H9 (cell line): Measurements from ENCODE around the gene NCOA4. TPM values are rescaled to one million over a fixed set of nuclear protein-coding genes. Genes with fewer than 3 reads are reported as not detected.

Experiments
- DNase-seq: peaks from one replicate; pipeline ENCODE4 v3.0.0-alpha.2; 2017
- H2AFZ ChIP-seq: one replicate; pipeline ENCODE4 v1.6.1; 2013; ENCODE audit warnings: mild to moderate bottlenecking, low read length, control low read depth, moderate library complexity
- H2AK5ac ChIP-seq: 2 replicates; pipeline ENCODE4 v1.6.1; 2013; ENCODE audit warnings: low read length, control low read depth, mixed read lengths; ENCODE audit not compliant: insufficient read length
- H2BK120ac ChIP-seq: one replicate; pipeline ENCODE4 v1.6.1; 2013; ENCODE audit warnings: low read depth, mild to moderate bottlenecking, low read length, control low read depth, inconsistent platforms; ENCODE audit not compliant: poor library complexity, severe bottlenecking
- H2BK12ac ChIP-seq: 2 replicates; pipeline ENCODE4 v1.6.1; 2013; ENCODE audit warnings: low read length, control low read depth, mixed read lengths, low read depth; ENCODE audit not compliant: insufficient read length
- H2BK15ac ChIP-seq: 2 replicates; pipeline ENCODE4 v1.6.1; 2013; ENCODE audit warnings: low read depth, low read length, control low read depth
- H2BK20ac ChIP-seq: one replicate; pipeline ENCODE4 v1.6.1; 2013; ENCODE audit warnings: low read depth, mild to moderate bottlenecking, low read length, control low read depth, inconsistent platforms; ENCODE audit not compliant: poor library complexity, severe bottlenecking
- H2BK5ac ChIP-seq: 2 replicates; pipeline ENCODE4 v1.6.1; 2013; ENCODE audit warnings: low read length, control low read depth, mixed read lengths; ENCODE audit not compliant: insufficient read length
- H3K14ac ChIP-seq: 2 replicates; pipeline ENCODE4 v1.6.1; 2013; ENCODE audit warnings: low read length, control low read depth; ENCODE audit not compliant: insufficient read depth
- H3K18ac ChIP-seq: 2 replicates; pipeline ENCODE4 v1.6.1; 2013; ENCODE audit warnings: low read depth, mild to moderate bottlenecking, mixed read lengths, low read length, control low read depth; ENCODE audit not compliant: insufficient read length
- H3K23ac ChIP-seq: 2 replicates; pipeline ENCODE4 v1.6.1; 2013; ENCODE audit warnings: low read length, control low read depth, mixed read lengths, low read depth; ENCODE audit not compliant: insufficient read length
- H3K23me2 ChIP-seq: 2 replicates; pipeline ENCODE4 v1.6.1; 2013; ENCODE audit warnings: low read depth, mild to moderate bottlenecking, mixed read lengths, low read length, control low read depth; ENCODE audit not compliant: insufficient read length, poor library complexity, severe bottlenecking
- H3K27ac ChIP-seq: 2 replicates; pipeline ENCODE4 v1.5.1; 2013; ENCODE audit warnings: low read length, control low read depth, mixed read lengths, low read depth; ENCODE audit not compliant: insufficient read length
- H3K27me3 ChIP-seq: 2 replicates; pipeline ENCODE4 v1.6.1; 2013; ENCODE audit warnings: low read length, control low read depth, inconsistent platforms; ENCODE audit not compliant: insufficient read depth
- H3K4ac ChIP-seq: 2 replicates; pipeline ENCODE4 v1.6.1; 2013; ENCODE audit warnings: low read depth, mild to moderate bottlenecking, control low read depth, inconsistent platforms, low read length, moderate library complexity
- H3K4me1 ChIP-seq: 2 replicates; pipeline ENCODE4 v1.6.1; 2013; ENCODE audit warnings: low read length, control low read depth, inconsistent platforms; ENCODE audit not compliant: insufficient read depth
- H3K4me2 ChIP-seq: 2 replicates; pipeline ENCODE4 v1.6.1; 2013; ENCODE audit warnings: low read length, control low read depth, mixed read lengths; ENCODE audit not compliant: insufficient read length, insufficient read depth
- H3K56ac ChIP-seq: 2 replicates; pipeline ENCODE4 v1.6.1; 2013; ENCODE audit warnings: low read depth, mild to moderate bottlenecking, mixed read lengths, low read length, control low read depth; ENCODE audit not compliant: insufficient read length
- H3K79me1 ChIP-seq: 2 replicates; pipeline ENCODE4 v1.6.1; 2013; ENCODE audit warnings: low read depth, mild to moderate bottlenecking, moderate library complexity, low read length, control low read depth, inconsistent platforms; ENCODE audit not compliant: insufficient read depth, poor library complexity, severe bottlenecking
- H3K79me2 ChIP-seq: 2 replicates; pipeline ENCODE4 v1.6.1; 2013; ENCODE audit warnings: low read length, control low read depth, inconsistent platforms; ENCODE audit not compliant: insufficient read depth
- H3K9ac ChIP-seq: 2 replicates; pipeline ENCODE4 v1.6.1; 2013; ENCODE audit warnings: low read length, control low read depth, mixed read lengths; ENCODE audit not compliant: insufficient read length; ENCODE audit errors: extremely low read depth
- H3K9me3 ChIP-seq: one replicate; pipeline ENCODE4 v1.6.1; 2013; ENCODE audit warnings: low read depth, low read length, inconsistent platforms; ENCODE audit not compliant: control insufficient read depth
- H3T11ph ChIP-seq: one replicate; pipeline ENCODE4 v1.6.1; 2013; ENCODE audit warnings: mild to moderate bottlenecking, low read length, control low read depth, inconsistent platforms
- H4K20me1 ChIP-seq: one replicate; pipeline ENCODE4 v1.6.1; 2013; ENCODE audit not compliant: control insufficient read depth, insufficient read length, insufficient read depth
- H4K5ac ChIP-seq: 2 replicates; pipeline ENCODE4 v1.6.1; 2013; ENCODE audit warnings: low read depth, mild to moderate bottlenecking, mixed read lengths, low read length, control low read depth; ENCODE audit not compliant: insufficient read length
- H4K8ac ChIP-seq: replicated peaks from 2 replicates; pipeline ENCODE4 v1.6.1; 2013; ENCODE audit warnings: low read length, control low read depth, mixed read lengths, low read depth; ENCODE audit not compliant: insufficient read length
- H4K91ac ChIP-seq: 2 replicates; pipeline ENCODE4 v1.6.1; 2013; ENCODE audit warnings: low read depth, mild to moderate bottlenecking, moderate library complexity, mixed read lengths, low read length, control low read depth; ENCODE audit not compliant: insufficient read length
- H3K27ac Mint-ChIP-seq, 3 experiments: 2 replicates in 2 of 3; 3 replicates in 1 of 3; pipeline ENCODE4 v1.8.0; 2020 to 2021; ENCODE audit warnings: mixed read lengths in 3 of 3, mild to moderate bottlenecking in 1 of 3, moderate library complexity in 1 of 3
- H3K27me3 Mint-ChIP-seq: 2 replicates; pipeline ENCODE4 v1.8.0; 2021; ENCODE audit warnings: low read depth, mild to moderate bottlenecking, moderate library complexity, mixed read lengths
- H3K36me3 Mint-ChIP-seq, 3 experiments: 2 replicates in 2 of 3; 3 replicates in 1 of 3; pipeline ENCODE4 v1.8.0; 2020 to 2021; ENCODE audit warnings: low read depth in 3 of 3, mixed read lengths in 3 of 3; ENCODE audit not compliant: insufficient read depth in 1 of 3
- H3K4me1 Mint-ChIP-seq, 2 experiments: 2 replicates each; pipeline ENCODE4 v1.8.0; 2020; ENCODE audit warnings: mixed read lengths in 2 of 2
- H3K4me3 Mint-ChIP-seq, 2 experiments: 2 replicates in 1 of 2; 3 replicates in 1 of 2; pipeline ENCODE4 v1.8.0; 2020 to 2021; ENCODE audit warnings: mild to moderate bottlenecking in 2 of 2, mixed read lengths in 2 of 2, moderate library complexity in 1 of 2
- H3K9me3 Mint-ChIP-seq, 2 experiments: 2 replicates in 1 of 2; 3 replicates in 1 of 2; pipeline ENCODE4 v1.8.0; 2020; ENCODE audit warnings: mild to moderate bottlenecking in 2 of 2, mixed read lengths in 2 of 2, moderate library complexity in 1 of 2
- WGBS: extraction: QIAGEN DNeasy Blood & Tissue Kit; methylation state at CpG from one replicate; pipeline ENCODE4 v1.1.7; 2013; ENCODE audit warnings: missing lambda C conversion rate, low lambda C conversion rate, mixed read lengths; ENCODE audit not compliant: insufficient read length; ENCODE audit errors: extremely low coverage; 5-methylcytosine and 5-hydroxymethylcytosine counted together
- total RNA-seq: library from RNA; stranded (reverse); gene quantifications from 2 replicates; pipeline ENCODE4 v1.2.1, GENCODE V29; 2021
- TF ChIP-seq, protein P1 (sequence below): fragments of 200-600 bp; sonication (generic); conservative IDR thresholded peaks from 3 replicates; pipeline ENCODE4 v1.8.0; 2021; ENCODE audit warnings: antibody characterized with exemption, mild to moderate bottlenecking

The NCOA4 gene
- total RNA-seq, 1 experiment from 2014 or later = 83.3 TPM

DNA sequence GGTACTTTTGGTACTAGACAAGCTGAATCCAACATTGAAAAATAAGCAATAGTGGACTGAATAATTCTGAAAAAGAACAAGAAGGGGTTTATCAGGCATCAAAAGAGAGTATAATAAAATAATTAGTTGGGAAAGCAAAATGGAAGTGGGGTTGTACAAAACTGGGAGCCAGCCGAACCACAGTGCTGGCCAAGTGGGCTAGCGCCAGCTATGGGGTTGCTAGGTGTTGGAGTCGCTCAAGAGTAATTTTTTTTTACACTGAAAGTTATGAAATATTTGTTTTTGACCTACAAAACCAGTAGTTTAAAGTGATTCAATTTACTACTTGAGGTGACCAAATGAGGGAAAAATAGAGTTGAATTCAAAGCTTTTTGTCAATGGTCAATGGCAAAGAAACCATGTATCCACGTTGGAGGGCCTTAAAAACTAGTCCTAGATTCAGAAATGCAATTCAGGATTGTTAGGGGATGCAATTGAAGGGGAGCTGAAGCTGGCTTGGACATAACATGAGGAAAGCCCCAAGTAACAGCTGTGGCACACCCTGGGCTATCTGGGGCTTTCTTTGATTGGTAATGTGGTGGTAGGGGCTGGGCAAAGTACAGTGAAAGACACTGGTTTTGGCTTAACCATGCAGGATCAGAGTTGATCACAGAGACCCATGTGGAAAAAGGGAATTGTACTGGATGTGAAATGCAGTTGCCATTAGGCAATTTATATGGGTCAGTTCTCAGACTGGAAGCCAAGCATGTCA lies 43.9 kb upstream of the NCOA4 start:
- Histone ChIP-seq H3K9ac (no peak overlapping the region), H2AFZ (no peak overlapping the region), H3T11ph (no peak overlapping the region), H2BK120ac (no peak overlapping the region), H2BK5ac (no peak overlapping the region), H2BK15ac (no peak overlapping the region), H3K27ac (no peak overlapping the region), H3K14ac (no peak overlapping the region), H3K4me1 (no peaks in the 10 kb centered on the region), H2AK5ac (no peak overlapping the region), H3K27me3 (no peaks in the 10 kb centered on the region), H2BK20ac (no peak overlapping the region), H3K4me2 (no peak overlapping the region), H4K91ac (no peak overlapping the region), H4K8ac (no peak overlapping the region), H3K23ac (no peak overlapping the region), H4K20me1 (no peaks in the 10 kb centered on the region), H3K56ac (no peak overlapping the region), H3K4ac (no peak overlapping the region), H3K9me3 (no peaks in the 10 kb centered on the region), H3K79me1 (no peaks in the 10 kb centered on the region), H4K5ac (no peak overlapping the region), H3K18ac (no peak overlapping the region), H3K23me2 (no peaks in the 10 kb centered on the region), H3K79me2 (no peaks in the 10 kb centered on the region), H2BK12ac (no peak overlapping the region)
- DNase-seq = no peak
- Mint-ChIP-seq H3K4me1 (peaks cover 12 to 23% of the 10 kb centered on the region in 2 experiments), H3K36me3 (no peaks in the 10 kb centered on the region; a peak in 1 of 7 replicates), H3K27me3 (peaks cover 14% of the 10 kb centered on the region), H3K9me3 (no peaks in the 10 kb centered on the region; a peak in 1 of 5 replicates), H3K27ac (no peak overlapping the region), H3K4me3 (no peak overlapping the region)
- TF ChIP-seq, protein P1, sequence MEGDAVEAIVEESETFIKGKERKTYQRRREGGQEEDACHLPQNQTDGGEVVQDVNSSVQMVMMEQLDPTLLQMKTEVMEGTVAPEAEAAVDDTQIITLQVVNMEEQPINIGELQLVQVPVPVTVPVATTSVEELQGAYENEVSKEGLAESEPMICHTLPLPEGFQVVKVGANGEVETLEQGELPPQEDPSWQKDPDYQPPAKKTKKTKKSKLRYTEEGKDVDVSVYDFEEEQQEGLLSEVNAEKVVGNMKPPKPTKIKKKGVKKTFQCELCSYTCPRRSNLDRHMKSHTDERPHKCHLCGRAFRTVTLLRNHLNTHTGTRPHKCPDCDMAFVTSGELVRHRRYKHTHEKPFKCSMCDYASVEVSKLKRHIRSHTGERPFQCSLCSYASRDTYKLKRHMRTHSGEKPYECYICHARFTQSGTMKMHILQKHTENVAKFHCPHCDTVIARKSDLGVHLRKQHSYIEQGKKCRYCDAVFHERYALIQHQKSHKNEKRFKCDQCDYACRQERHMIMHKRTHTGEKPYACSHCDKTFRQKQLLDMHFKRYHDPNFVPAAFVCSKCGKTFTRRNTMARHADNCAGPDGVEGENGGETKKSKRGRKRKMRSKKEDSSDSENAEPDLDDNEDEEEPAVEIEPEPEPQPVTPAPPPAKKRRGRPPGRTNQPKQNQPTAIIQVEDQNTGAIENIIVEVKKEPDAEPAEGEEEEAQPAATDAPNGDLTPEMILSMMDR = no peak
- WGBS = no CpG with 5 or more reads among the region's 4 CpGs
